OCI-LY3 (cell line): ENCODE measurements around the gene SP5.

Source experiments
- EZH2phosphoT487 ChIP-seq: fragments of 200-600 bp; shearing (Covaris generic); IDR thresholded peaks from 2 replicates; pipeline ENCODE4 v1.6.1; 2018; ENCODE audit warnings: antibody characterized with exemption, mixed run types, low read depth
- TF ChIP-seq, protein P1 (sequence below): fragments of 200-600, 300-600 bp; sonication (generic); IDR thresholded peaks from 2 replicates; pipeline ENCODE4 v1.5.1; 2014; ENCODE audit warnings: antibody characterized with exemption, low read length, low read depth

DNA sequence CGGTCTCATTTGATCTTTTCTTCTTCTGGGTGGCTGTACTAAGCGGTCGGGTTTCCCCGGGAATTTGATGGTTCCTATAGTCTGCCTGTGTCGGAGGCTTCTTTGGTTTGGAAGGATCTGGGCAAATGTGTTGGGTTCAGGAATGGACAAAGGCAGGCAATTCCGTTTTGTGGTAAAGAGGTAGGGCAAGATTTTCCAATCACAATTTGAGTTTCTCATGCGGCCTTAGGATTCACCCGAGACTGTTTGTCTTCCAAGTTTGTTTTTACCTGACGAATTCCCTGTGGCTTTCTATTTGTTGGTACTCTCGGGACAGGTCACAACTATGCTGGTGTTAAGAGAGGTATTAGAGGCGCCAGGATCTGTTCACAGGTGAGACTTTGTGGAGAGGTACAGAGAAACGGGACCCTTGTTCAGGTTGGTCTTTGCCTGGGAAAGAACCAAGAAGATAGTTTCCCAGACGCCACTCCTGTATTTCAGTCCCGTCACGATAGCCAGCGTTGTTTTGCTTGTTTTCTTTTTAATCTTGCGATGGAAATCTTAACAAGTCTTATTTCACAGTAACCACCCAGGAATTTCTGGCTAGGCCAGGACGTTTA, 3.0 kb downstream of the SP5 start:
- TF ChIP-seq, protein P1, sequence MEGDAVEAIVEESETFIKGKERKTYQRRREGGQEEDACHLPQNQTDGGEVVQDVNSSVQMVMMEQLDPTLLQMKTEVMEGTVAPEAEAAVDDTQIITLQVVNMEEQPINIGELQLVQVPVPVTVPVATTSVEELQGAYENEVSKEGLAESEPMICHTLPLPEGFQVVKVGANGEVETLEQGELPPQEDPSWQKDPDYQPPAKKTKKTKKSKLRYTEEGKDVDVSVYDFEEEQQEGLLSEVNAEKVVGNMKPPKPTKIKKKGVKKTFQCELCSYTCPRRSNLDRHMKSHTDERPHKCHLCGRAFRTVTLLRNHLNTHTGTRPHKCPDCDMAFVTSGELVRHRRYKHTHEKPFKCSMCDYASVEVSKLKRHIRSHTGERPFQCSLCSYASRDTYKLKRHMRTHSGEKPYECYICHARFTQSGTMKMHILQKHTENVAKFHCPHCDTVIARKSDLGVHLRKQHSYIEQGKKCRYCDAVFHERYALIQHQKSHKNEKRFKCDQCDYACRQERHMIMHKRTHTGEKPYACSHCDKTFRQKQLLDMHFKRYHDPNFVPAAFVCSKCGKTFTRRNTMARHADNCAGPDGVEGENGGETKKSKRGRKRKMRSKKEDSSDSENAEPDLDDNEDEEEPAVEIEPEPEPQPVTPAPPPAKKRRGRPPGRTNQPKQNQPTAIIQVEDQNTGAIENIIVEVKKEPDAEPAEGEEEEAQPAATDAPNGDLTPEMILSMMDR, result no peak
- no peak for TF ChIP-seq EZH2phosphoT487
